Aorta (tissue), 5 donors: ENCODE data around the gene TNNI3K. TPM values are rescaled to one million over a fixed set of nuclear protein-coding genes. Genes with fewer than 3 reads are reported as not detected.
A peak's percentile ranks its signal among the peaks of the same experiment; 100 is the strongest.

Source experiments
- ATAC-seq: fragments of 200-7000 bp; cut with Tn5 transposase; one replicate; pipeline ENCODE4 v1.9.1; 2022; ENCODE audit warnings: moderate library complexity; ENCODE audit not compliant: low FRiP score
- DNase-seq, 2 donors: peaks; one replicate each; pipeline ENCODE4 v3.0.0-alpha.2; 2020
- H3K27ac ChIP-seq, 2 donors: one replicate each; pipeline ENCODE4 v1.5.1; 2013; ENCODE audit warnings: low read length in 2 of 2, mild to moderate bottlenecking in 2 of 2, moderate library complexity in 2 of 2, control low read depth in 1 of 2, inconsistent platforms in 1 of 2, low read depth in 1 of 2
- H3K27me3 ChIP-seq, 2 donors: one replicate each; pipeline ENCODE4 v1.6.1; 2013; ENCODE audit warnings: control low read depth in 1 of 2, low read length in 1 of 2, mild to moderate bottlenecking in 1 of 2, moderate library complexity in 1 of 2; ENCODE audit not compliant: insufficient read depth in 2 of 2, control insufficient read depth in 1 of 2
- H3K36me3 ChIP-seq, 2 donors: one replicate each; pipeline ENCODE4 v1.6.1; 2013; ENCODE audit warnings: control low read depth in 1 of 2, low read length in 1 of 2, mild to moderate bottlenecking in 1 of 2; ENCODE audit not compliant: insufficient read depth in 2 of 2, control insufficient read depth in 1 of 2
- H3K4me1 ChIP-seq, 2 donors: one replicate each; pipeline ENCODE4 v1.6.1; 2013; ENCODE audit warnings: low read length in 2 of 2, control low read depth in 1 of 2, mild to moderate bottlenecking in 1 of 2, moderate library complexity in 1 of 2; ENCODE audit not compliant: insufficient read depth in 2 of 2, control insufficient read depth in 1 of 2
- H3K4me3 ChIP-seq, 2 donors: one replicate each; pipeline ENCODE4 v1.5.1; 2013; ENCODE audit warnings: low read length in 2 of 2, control low read depth in 1 of 2, mild to moderate bottlenecking in 1 of 2
- H3K9me3 ChIP-seq: one replicate; pipeline ENCODE4 v1.6.1; 2013; ENCODE audit warnings: mild to moderate bottlenecking, low read length; ENCODE audit not compliant: control insufficient read depth
- WGBS, 2 donors: extraction: QIAGEN DNeasy Blood & Tissue Kit; methylation state at CpG; one replicate each; pipeline ENCODE4 v1.1.7; 2013; 5-methylcytosine and 5-hydroxymethylcytosine counted together
- intact Hi-C, 2 donors: fragments of 100-400 bp; cut with DNase I; formaldehyde crosslinking; loops; one replicate each; pipeline versions ENCODE4 v1.14.2 to v1.15.0; 2022
- polyA plus RNA-seq, 2 donors: library from polyadenylated mRNA; stranded (reverse); fragments of 200-250 nt; gene quantifications; one replicate each; pipeline ENCODE4 v1.2.3, GENCODE V29; 2013
- total RNA-seq, 2 donors: library from RNA; stranded (reverse); fragmentation: NEBNext Ultra II Directional; extraction: Animal tissue kit (Norgen Biotek cat#: 25700); gene quantifications; one replicate each; pipeline ENCODE4 v1.2.1, GENCODE V29; 2021
- donor health status: healthy with polysubstance abuse.
- donor health status: Bipolar disorder and iron deficiency.
- donor health status: DM: no; HTN: no; CAD: no.
- donor health status: DM: no; HTN: no; CAD: no.
- donor health status: DM: yes; HTN: yes; CAD: no.

TNNI3K gene
- total and polyA plus RNA-seq, 4 donors: 2.8 to 4.2 TPM; not detected in 2

GRCh38 chr1:74513411-74514300 lies 278.5 kb downstream of the TNNI3K start:
- Histone ChIP-seq H3K36me3 (no peaks in the 10 kb centered on the region), H3K9me3 (no peaks in the 10 kb centered on the region), H3K27ac (no peak overlapping the region), H3K27me3 (no peaks in the 10 kb centered on the region), H3K4me1 (no peaks in the 10 kb centered on the region), H3K4me3 (no peak overlapping the region)
- ATAC-seq: no peak
- intact Hi-C loops: no loop called here
- DNase-seq: no peak
- whole genome bisulfite sequencing, 2 donors: 45 to 55% methylated on average over 8 of the region's 8 CpGs

GRCh38 chr1:74517599-74518051 lies 282.4 kb downstream of the TNNI3K start:
- no peak overlapping the region for H3K4me3 ChIP-seq
- WGBS, 2 donors: 81% methylated on average over 6 of the region's 6 CpGs
- DNase-seq (no peak), ATAC-seq (no peak)
- intact Hi-C loops: no loop called here
- no peak overlapping the region for H3K27ac ChIP-seq
- peaks cover 0 to 4% of the 10 kb centered on the region in 2 donors for H3K27me3 ChIP-seq
- no peaks in the 10 kb centered on the region for H3K9me3 ChIP-seq
- no peaks in the 10 kb centered on the region for H3K4me1 ChIP-seq
- H3K36me3 ChIP-seq: no peaks in the 10 kb centered on the region

GRCh38 chr1:74522148-74522547 lies 287.0 kb downstream of the TNNI3K start:
- DNase-seq: no peak
- H3K4me1 ChIP-seq: no peaks in the 10 kb centered on the region
- WGBS, 2 donors: 9 to 10% methylated on average over 4 of the region's 4 CpGs

GRCh38 chr1:74523873-74524480 lies 288.8 kb downstream of the TNNI3K start:
- WGBS, 2 donors: 66 to 68% methylated on average over 2 of the region's 2 CpGs
- intact Hi-C loops: no loop called here
- ATAC-seq: no peak

More at GRCh38 chr1:74522148-74522547, 287.0 kb downstream of the TNNI3K start:
- Histone ChIP-seq H3K27me3 (peaks cover 2 to 4% of the 10 kb centered on the region in 2 donors), H3K9me3 (no peaks in the 10 kb centered on the region), H3K36me3 (no peaks in the 10 kb centered on the region), H3K4me3 (no peak overlapping the region), H3K27ac (no peak overlapping the region)
- intact Hi-C loops: no loop called here
- ATAC-seq: no peak

GRCh38 chr1:74526708-74527107 lies 291.5 kb downstream of the TNNI3K start:
- Histone ChIP-seq H3K27ac (no peak overlapping the region), H3K9me3 (no peaks in the 10 kb centered on the region), H3K4me3 (no peak overlapping the region), H3K27me3 (peaks cover 2 to 3% of the 10 kb centered on the region in 2 donors), H3K36me3 (no peaks in the 10 kb centered on the region), H3K4me1 (no peaks in the 10 kb centered on the region)
- 55 to 62% methylated on average over 2 of the region's 2 CpGs for WGBS, 2 donors
- intact Hi-C loops: no loop called here
- DNase-seq: no peak
- no peak for ATAC-seq

More at GRCh38 chr1:74523873-74524480, 288.8 kb downstream of the TNNI3K start:
- peaks cover 2 to 4% of the 10 kb centered on the region in 2 donors for H3K27me3 ChIP-seq
- H3K4me3 ChIP-seq: no peak overlapping the region
- H3K36me3 ChIP-seq: no peaks in the 10 kb centered on the region
- no peaks in the 10 kb centered on the region for H3K9me3 ChIP-seq
- no peak for DNase-seq
- no peaks in the 10 kb centered on the region for H3K4me1 ChIP-seq
- H3K27ac ChIP-seq: no peak overlapping the region

GRCh38 chr1:74528123-74528522 lies 292.9 kb downstream of the TNNI3K start:
- Histone ChIP-seq H3K27ac (no peak overlapping the region), H3K36me3 (no peaks in the 10 kb centered on the region), H3K4me3 (no peak overlapping the region), H3K9me3 (no peaks in the 10 kb centered on the region), H3K27me3 (peaks cover 0 to 2% of the 10 kb centered on the region in 2 donors), H3K4me1 (no peaks in the 10 kb centered on the region)
- 87 to 91% methylated on average over 4 of the region's 4 CpGs for WGBS, 2 donors
- ATAC-seq: peak; percentile 52
- DNase-seq: no peak
- intact Hi-C loops: no loop called here

- Histone ChIP-seq H3K9me3 (no peaks in the 10 kb centered on the region), H3K27ac (no peak overlapping the region), H3K4me3 (no peak overlapping the region), H3K27me3 (no peaks in the 10 kb centered on the region), H3K36me3 (no peaks in the 10 kb centered on the region), H3K4me1 (no peaks in the 10 kb centered on the region)
- DNase-seq: no peak
- intact Hi-C loops: no loop called here
- no peak for ATAC-seq
These were observed 295.7 kb downstream of the TNNI3K start for GRCh38 chr1:74530892-74531291.

GRCh38 chr1:74531796-74532195 lies 296.6 kb downstream of the TNNI3K start:
- Histone ChIP-seq H3K36me3 (no peaks in the 10 kb centered on the region), H3K9me3 (no peaks in the 10 kb centered on the region), H3K27me3 (no peaks in the 10 kb centered on the region), H3K4me3 (no peak overlapping the region), H3K27ac (no peak overlapping the region), H3K4me1 (no peaks in the 10 kb centered on the region)
- ATAC-seq: no peak
- 77 to 83% methylated on average over 1 of the region's 1 CpG for WGBS, 2 donors
- intact Hi-C loops: no loop called here
- DNase-seq: no peak

- no peak overlapping the region for H3K27ac ChIP-seq
- no peaks in the 10 kb centered on the region for H3K36me3 ChIP-seq
- no peaks in the 10 kb centered on the region for H3K27me3 ChIP-seq
- H3K4me1 ChIP-seq: no peaks in the 10 kb centered on the region
- 47 to 51% methylated on average over 3 of the region's 3 CpGs for WGBS, 2 donors
- H3K4me3 ChIP-seq: no peak overlapping the region
- H3K9me3 ChIP-seq: no peaks in the 10 kb centered on the region
- no peak for DNase-seq
- intact Hi-C loops: no loop called here
- no peak for ATAC-seq
These were observed 299.1 kb downstream of the TNNI3K start for GRCh38 chr1:74534241-74534640.
